ENCODE measurements around the gene LSM12.

DNA sequence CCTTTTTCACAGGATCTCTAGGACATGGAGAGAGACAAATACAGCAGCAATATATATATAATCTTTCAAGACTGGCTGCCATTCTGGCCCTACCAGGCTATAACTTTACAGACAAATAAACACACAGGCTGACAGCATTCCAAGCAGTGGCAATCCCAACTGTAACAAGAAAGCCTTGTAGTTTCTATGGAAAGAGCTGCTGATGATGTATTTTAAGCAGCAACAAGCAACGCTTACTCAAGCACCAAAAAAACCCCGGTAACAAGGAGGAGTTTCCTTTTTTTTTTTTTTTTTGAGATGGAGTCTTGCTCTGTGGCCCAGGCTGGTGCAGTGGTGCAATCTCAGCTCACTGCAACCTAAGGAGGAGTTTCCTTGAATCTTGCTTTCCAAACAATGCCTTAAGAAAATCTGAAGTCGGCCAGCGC is 23.2 kb downstream of the LSM12 start:
- TF ChIP-seq CTCF (IDR thresholded peaks at IDR 0.05), result no peak
- no peak for TF ChIP-seq POLR2AphosphoS5 (IDR thresholded peaks at IDR 0.05)

Measured in suprapubic skin (tissue), 3 donors.